Smooth muscle cell (in vitro differentiated cells): ENCODE data around the gene TMCO5A. TPM values are rescaled to one million over a fixed set of nuclear protein-coding genes. Genes with fewer than 3 reads are reported as not detected.

Experiments used
- DNase-seq: peaks from one replicate; lab custom pipeline; 2025; ENCODE audit not compliant: unreplicated experiment; lab: John Stamatoyannopoulos, UW
- H2AFZ ChIP-seq: fragments of 200-600 bp; sonication (generic); 2 replicates; pipeline ENCODE4 v1.6.0; 2016; ENCODE audit warnings: antibody characterized with exemption, low read depth, mild to moderate bottlenecking
- H3F3A ChIP-seq: fragments of 200-600 bp; sonication (generic); 2 replicates; pipeline ENCODE4 v1.6.0; 2017; ENCODE audit warnings: antibody characterized with exemption, low read depth
- H3K27ac ChIP-seq: fragments of 200-600 bp; sonication (generic); 2 replicates; pipeline ENCODE4 v1.5.1; 2016; ENCODE audit warnings: low read depth, mild to moderate bottlenecking
- H3K27me3 ChIP-seq: fragments of 200-600 bp; sonication (generic); 2 replicates; pipeline ENCODE4 v1.6.1; 2016; ENCODE audit warnings: low read depth, mild to moderate bottlenecking
- H3K36me3 ChIP-seq: fragments of 200-600 bp; sonication (generic); 2 replicates; pipeline ENCODE4 v1.5.1; 2016; ENCODE audit warnings: low read depth
- H3K4me1 ChIP-seq: fragments of 200-600 bp; sonication (generic); 2 replicates; pipeline ENCODE4 v1.5.1; 2016; ENCODE audit warnings: low read depth
- H3K4me2 ChIP-seq: fragments of 200-600 bp; sonication (generic); 2 replicates; pipeline ENCODE4 v1.6.0; 2016; ENCODE audit warnings: mild to moderate bottlenecking
- H3K4me3 ChIP-seq: fragments of 200-600 bp; sonication (generic); 2 replicates; pipeline ENCODE4 v1.5.1; 2016; ENCODE audit warnings: mild to moderate bottlenecking
- H3K79me2 ChIP-seq: fragments of 200-600 bp; sonication (generic); 2 replicates; pipeline ENCODE4 v1.6.0; 2016; ENCODE audit warnings: low read depth, mild to moderate bottlenecking
- H3K9ac ChIP-seq: fragments of 200-600 bp; sonication (generic); 2 replicates; pipeline ENCODE4 v1.6.0; 2016; ENCODE audit warnings: low read depth
- H3K9me3 ChIP-seq: fragments of 200-600 bp; sonication (generic); replicated peaks from 2 replicates; pipeline ENCODE4 v1.5.1; 2016; ENCODE audit warnings: low read depth
- H4K20me1 ChIP-seq: fragments of 200-600 bp; sonication (generic); 2 replicates; pipeline ENCODE4 v1.6.0; 2016; ENCODE audit warnings: low read depth
- WGBS: methylation state at CpG from one replicate; pipeline ENCODE4 v1.1.7; 2016; ENCODE audit warnings: low lambda C conversion rate; 5-methylcytosine and 5-hydroxymethylcytosine counted together
- polyA plus RNA-seq: library from polyadenylated mRNA; unstranded; fragments of >200 nt; fragmentation: Nextera tagmentation; extraction: Ambion mirVana; gene quantifications from 2 replicates; pipeline ENCODE4 v1.2.1, GENCODE V29; 2016
- total RNA-seq: library from RNA; depleted of rRNA; stranded (reverse); fragments of >200 nt; gene quantifications from 2 replicates; pipeline ENCODE4 v1.2.3, GENCODE V29; 2014
- TF ChIP-seq, protein P1 (sequence below): fragments of 200-600 bp; sonication (generic); IDR thresholded peaks from 2 replicates; pipeline ENCODE4 v1.5.1; 2017; ENCODE audit warnings: borderline replicate concordance, mild to moderate bottlenecking, antibody characterized with exemption; ENCODE audit not compliant: insufficient read depth, poor library complexity, severe bottlenecking

TMCO5A gene
- total and polyA plus RNA-seq, 2 experiments from 2014 or later: not detected

DNA sequence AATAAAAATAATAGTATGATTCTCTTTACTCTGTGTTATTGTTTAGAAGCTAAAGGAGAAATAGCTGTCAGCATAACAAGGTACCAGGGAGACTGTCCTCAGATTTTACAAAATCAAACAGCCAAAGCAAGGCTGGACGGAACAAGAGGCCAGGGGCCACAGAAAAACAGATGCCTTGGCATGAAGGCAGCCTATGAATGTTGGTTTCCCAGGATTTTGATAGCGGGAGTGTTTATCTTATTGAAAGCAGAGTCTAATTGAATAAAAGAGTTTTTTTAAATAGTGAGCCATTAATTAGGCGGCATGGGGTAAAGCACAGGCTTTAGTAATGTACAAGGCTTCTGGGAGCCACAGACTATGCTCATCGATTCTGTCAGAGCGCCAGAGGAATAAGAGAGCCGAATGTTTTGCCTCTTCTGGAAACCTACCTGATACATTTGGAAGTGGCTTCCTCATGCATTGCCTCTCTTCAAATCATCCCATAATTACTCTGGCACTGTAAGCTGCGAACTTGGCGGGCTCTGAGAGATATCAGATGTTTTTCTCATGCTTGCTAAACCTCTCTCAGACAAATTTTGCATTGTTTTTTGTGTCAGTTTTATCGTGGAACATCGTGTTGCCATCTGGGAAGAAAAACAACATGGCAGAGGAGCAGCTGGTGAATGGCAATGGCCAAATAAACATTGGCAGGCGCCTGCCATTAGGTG, 30.4 kb upstream of the TMCO5A start:
- 95% methylated on average over 11 of the region's 11 CpGs for WGBS
- Histone ChIP-seq H3K27ac (no peak overlapping the region), H3K4me3 (no peak overlapping the region), H3F3A (no peaks in the 10 kb centered on the region), H2AFZ (no peak overlapping the region), H3K4me1 (no peaks in the 10 kb centered on the region), H4K20me1 (no peaks in the 10 kb centered on the region), H3K9ac (no peak overlapping the region), H3K79me2 (no peaks in the 10 kb centered on the region), H3K4me2 (no peak overlapping the region), H3K9me3 (no peaks in the 10 kb centered on the region), H3K27me3 (no peaks in the 10 kb centered on the region), H3K36me3 (no peaks in the 10 kb centered on the region)
- DNase-seq: no peak
- TF ChIP-seq, protein P1, sequence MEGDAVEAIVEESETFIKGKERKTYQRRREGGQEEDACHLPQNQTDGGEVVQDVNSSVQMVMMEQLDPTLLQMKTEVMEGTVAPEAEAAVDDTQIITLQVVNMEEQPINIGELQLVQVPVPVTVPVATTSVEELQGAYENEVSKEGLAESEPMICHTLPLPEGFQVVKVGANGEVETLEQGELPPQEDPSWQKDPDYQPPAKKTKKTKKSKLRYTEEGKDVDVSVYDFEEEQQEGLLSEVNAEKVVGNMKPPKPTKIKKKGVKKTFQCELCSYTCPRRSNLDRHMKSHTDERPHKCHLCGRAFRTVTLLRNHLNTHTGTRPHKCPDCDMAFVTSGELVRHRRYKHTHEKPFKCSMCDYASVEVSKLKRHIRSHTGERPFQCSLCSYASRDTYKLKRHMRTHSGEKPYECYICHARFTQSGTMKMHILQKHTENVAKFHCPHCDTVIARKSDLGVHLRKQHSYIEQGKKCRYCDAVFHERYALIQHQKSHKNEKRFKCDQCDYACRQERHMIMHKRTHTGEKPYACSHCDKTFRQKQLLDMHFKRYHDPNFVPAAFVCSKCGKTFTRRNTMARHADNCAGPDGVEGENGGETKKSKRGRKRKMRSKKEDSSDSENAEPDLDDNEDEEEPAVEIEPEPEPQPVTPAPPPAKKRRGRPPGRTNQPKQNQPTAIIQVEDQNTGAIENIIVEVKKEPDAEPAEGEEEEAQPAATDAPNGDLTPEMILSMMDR: no peak

DNA sequence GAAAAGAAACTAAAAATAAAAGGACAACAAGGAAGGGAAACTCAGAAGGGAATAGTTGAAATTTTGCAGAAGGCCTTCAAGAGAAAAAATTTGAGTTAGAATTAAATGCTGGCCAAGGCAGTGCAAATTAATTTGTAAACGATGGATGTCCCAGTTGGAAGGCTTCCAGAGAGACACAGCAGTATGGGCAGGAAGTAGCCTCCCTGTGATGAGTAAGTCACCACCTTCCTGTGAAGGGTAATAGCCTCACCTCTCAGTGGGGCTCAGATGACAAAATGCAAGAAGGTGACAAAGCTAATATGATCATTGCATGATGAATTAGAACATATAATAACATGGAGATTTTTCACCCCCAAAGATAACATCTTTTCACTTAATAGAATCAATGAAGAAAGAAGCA, 27.3 kb upstream of the TMCO5A start:
- H3K4me1 ChIP-seq: no peaks in the 10 kb centered on the region
- H3K9ac ChIP-seq: no peak overlapping the region
- no peaks in the 10 kb centered on the region for H3K79me2 ChIP-seq
- no peak for DNase-seq
- no peak overlapping the region for H3K27ac ChIP-seq
- no peaks in the 10 kb centered on the region for H3K27me3 ChIP-seq
- H2AFZ ChIP-seq: no peak overlapping the region
- H4K20me1 ChIP-seq: no peaks in the 10 kb centered on the region
- no peak overlapping the region for H3K4me2 ChIP-seq
- TF ChIP-seq, protein P1: no peak
- no peaks in the 10 kb centered on the region for H3K9me3 ChIP-seq
- H3K4me3 ChIP-seq: no peak overlapping the region
- WGBS: 73% methylated on average over 1 of the region's 1 CpG
- H3K36me3 ChIP-seq: no peaks in the 10 kb centered on the region
- H3F3A ChIP-seq: no peaks in the 10 kb centered on the region

DNA sequence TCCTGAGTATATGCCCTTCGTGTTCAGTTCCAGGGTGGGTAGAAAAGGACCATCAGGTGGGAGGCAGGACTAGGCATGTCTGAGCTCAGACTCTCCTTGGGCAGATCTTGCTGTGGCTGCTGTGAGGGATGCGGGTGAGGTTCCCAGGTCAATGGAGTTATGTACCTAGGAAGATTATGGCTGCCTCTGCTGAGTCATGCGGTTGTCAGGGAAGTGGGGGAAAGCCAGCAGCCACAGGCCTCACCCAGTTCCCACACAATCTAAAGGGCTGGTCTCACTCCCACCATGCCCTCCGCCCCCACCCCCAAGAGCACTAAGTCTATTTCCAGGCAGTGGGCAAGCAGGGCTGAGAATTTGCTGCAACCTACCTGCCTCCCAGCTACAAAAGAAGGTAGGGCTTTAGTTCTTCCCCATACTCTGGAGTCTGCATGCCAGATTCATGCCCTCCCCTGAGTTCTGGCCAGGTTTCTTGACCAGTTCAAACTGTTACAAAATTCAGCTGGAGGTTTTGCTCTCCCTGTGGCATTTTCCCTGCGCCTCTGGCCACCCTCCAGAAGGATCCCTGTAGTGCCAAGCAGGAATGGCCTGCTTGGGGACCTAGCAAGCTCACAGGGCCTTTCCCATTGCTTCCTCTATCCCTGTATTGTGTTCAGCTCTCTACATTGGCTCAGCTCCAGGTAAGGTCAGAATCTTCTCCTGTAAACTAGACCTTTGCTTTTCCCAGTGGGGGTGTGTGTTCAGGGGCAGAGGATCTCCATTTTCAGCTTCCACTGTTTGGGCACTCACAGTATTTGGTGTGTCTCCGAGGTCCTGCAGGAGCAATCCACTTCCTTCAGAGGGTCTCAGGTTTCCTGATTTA, 12.7 kb upstream of the TMCO5A start:
- Histone ChIP-seq H3K27me3 (peaks cover 4% of the 10 kb centered on the region), H4K20me1 (no peaks in the 10 kb centered on the region), H3K9ac (no peak overlapping the region), H3K27ac (no peak overlapping the region), H3K36me3 (no peaks in the 10 kb centered on the region), H3F3A (no peaks in the 10 kb centered on the region), H3K9me3 (no peaks in the 10 kb centered on the region), H2AFZ (no peak overlapping the region), H3K4me1 (no peaks in the 10 kb centered on the region), H3K79me2 (no peaks in the 10 kb centered on the region), H3K4me3 (no peak overlapping the region), H3K4me2 (no peak overlapping the region)
- no peak for DNase-seq
- WGBS: 91% methylated on average over 6 of the region's 6 CpGs
- TF ChIP-seq, protein P1: no peak
